Measurements from ENCODE around the gene PLXNA4. TPM values are rescaled to one million over a fixed set of nuclear protein-coding genes. Genes with fewer than 3 reads are reported as not detected.

PLXNA4 gene
- total RNA-seq, 1 experiment from 2014 or later = 0.11 TPM

DNA sequence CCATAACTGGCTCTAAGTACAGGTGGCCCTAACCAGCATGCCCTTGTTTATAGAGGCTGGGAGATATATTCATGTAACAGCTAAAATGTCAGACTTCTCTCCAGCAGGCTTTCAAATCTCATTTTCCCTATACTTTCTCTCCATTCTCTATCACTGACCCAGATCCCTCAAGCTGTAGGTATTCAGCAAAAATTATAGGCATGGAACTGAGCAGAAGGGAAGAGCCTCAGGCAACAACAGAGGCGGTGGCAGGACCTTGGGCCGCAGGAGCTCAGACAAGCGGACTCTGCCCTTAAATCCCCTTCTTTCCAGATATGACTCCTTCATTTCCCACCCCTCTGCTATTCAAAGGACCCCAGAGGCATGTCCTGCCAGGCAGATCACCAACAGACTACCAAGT is 417.4 kb downstream of the PLXNA4 start:
- peaks cover 36% of the 10 kb centered on the region for H3K27me3 ChIP-seq (replicated peaks; ENCODE audit: insufficient read depth, low read depth, low read length, poor library complexity)
- intact Hi-C loops (cut with micrococcal nuclease; ENCODE audit: unreplicated experiment) = loop anchor here (10.0 kb wide), 1 partner anchor 214 kb away; no protein-coding TSS in a partner anchor
- no peak for TF ChIP-seq CTCF (conservative IDR thresholded peaks at IDR 0.05; ENCODE audit: low read depth, low read length)
- no peak for TF ChIP-seq EZH2 (IDR thresholded peaks at IDR 0.05; ENCODE audit: borderline replicate concordance, low read depth, low read length, poor library complexity, severe bottlenecking)
- H3K9me3 ChIP-seq (ENCODE audit: low read depth, low read length, poor library complexity, severe bottlenecking) = no peaks in the 10 kb centered on the region
- H3K27ac ChIP-seq (ENCODE audit: low read depth, low read length, poor library complexity, severe bottlenecking) = no peak overlapping the region
- ChIA-PET POLR2A (ENCODE audit: low non-redundant PET) (no interaction called here), CTCF (no interaction called here)
- no peaks in the 10 kb centered on the region for H3K4me1 ChIP-seq (ENCODE audit: insufficient read depth, low read length, poor library complexity, severe bottlenecking)
- BruUV-seq (replicated peaks) = no TSS peak
- H3K36me3 ChIP-seq (ENCODE audit: insufficient read depth, low read length, poor library complexity, severe bottlenecking) = no peaks in the 10 kb centered on the region
- no peak overlapping the region for H3K4me3 ChIP-seq (ENCODE audit: low read depth, low read length, poor library complexity, severe bottlenecking)
- no peak for DNase-seq (ENCODE audit: low spot score)

- H3K4me1 ChIP-seq (ENCODE audit: insufficient read depth, low read length, poor library complexity, severe bottlenecking) = no peaks in the 10 kb centered on the region
- DNase-seq (ENCODE audit: low spot score) = no peak
- H3K27ac ChIP-seq (ENCODE audit: low read depth, low read length, poor library complexity, severe bottlenecking) = no peak overlapping the region
- peaks cover 37% of the 10 kb centered on the region for H3K27me3 ChIP-seq (replicated peaks; ENCODE audit: insufficient read depth, low read depth, low read length, poor library complexity)
- no peak for TF ChIP-seq CTCF (conservative IDR thresholded peaks at IDR 0.05; ENCODE audit: low read depth, low read length)
- intact Hi-C loops (cut with micrococcal nuclease; ENCODE audit: unreplicated experiment) = loop anchor here (10.0 kb wide), 1 partner anchor 213 kb away; no protein-coding TSS in a partner anchor
- CTCF ChIA-PET = no interaction called here
- H3K36me3 ChIP-seq (ENCODE audit: insufficient read depth, low read length, poor library complexity, severe bottlenecking) = no peaks in the 10 kb centered on the region
- H3K4me3 ChIP-seq (ENCODE audit: low read depth, low read length, poor library complexity, severe bottlenecking) = no peak overlapping the region
- POLR2A ChIA-PET (ENCODE audit: low non-redundant PET) = no interaction called here
- BruUV-seq (replicated peaks) = no TSS peak
- H3K9me3 ChIP-seq (ENCODE audit: low read depth, low read length, poor library complexity, severe bottlenecking) = no peaks in the 10 kb centered on the region
Measured at GRCh38 chr7:132158166-132158565, 418.1 kb downstream of the PLXNA4 start.

GRCh38 chr7:132155715-132156114 is 420.6 kb downstream of the PLXNA4 start:
- H3K4me3 ChIP-seq (ENCODE audit: low read depth, low read length, poor library complexity, severe bottlenecking) = no peak overlapping the region
- H3K36me3 ChIP-seq (ENCODE audit: insufficient read depth, low read length, poor library complexity, severe bottlenecking) = no peaks in the 10 kb centered on the region
- no peaks in the 10 kb centered on the region for H3K9me3 ChIP-seq (ENCODE audit: low read depth, low read length, poor library complexity, severe bottlenecking)
- no peak for TF ChIP-seq CTCF (conservative IDR thresholded peaks at IDR 0.05; ENCODE audit: low read depth, low read length)
- TF ChIP-seq EZH2 (IDR thresholded peaks at IDR 0.05; ENCODE audit: borderline replicate concordance, low read depth, low read length, poor library complexity, severe bottlenecking) = no peak
- BruUV-seq (replicated peaks) = no TSS peak
- ChIA-PET POLR2A (ENCODE audit: low non-redundant PET) (no interaction called here), CTCF (no interaction called here)
- H3K27ac ChIP-seq (ENCODE audit: low read depth, low read length, poor library complexity, severe bottlenecking) = no peak overlapping the region
- no peaks in the 10 kb centered on the region for H3K4me1 ChIP-seq (ENCODE audit: insufficient read depth, low read length, poor library complexity, severe bottlenecking)
- peaks cover 37% of the 10 kb centered on the region for H3K27me3 ChIP-seq (replicated peaks; ENCODE audit: insufficient read depth, low read depth, low read length, poor library complexity)
- intact Hi-C loops (cut with micrococcal nuclease; ENCODE audit: unreplicated experiment) = loop anchor here (10.0 kb wide), 1 partner anchor 211 kb away; no protein-coding TSS in a partner anchor
- DNase-seq (ENCODE audit: low spot score) = no peak

All from A673 (cell line).